NCI-H1436 (cell line): ENCODE results near the gene UCHL5.
"Not testable (repeated sequence)": the region's sequence is repeated elsewhere in the genome, so short reads cannot be mapped to it uniquely, and the experiment has no call there.

Experiments
- DNase-seq: peaks from one replicate; lab custom pipeline; 2025; lab: John Stamatoyannopoulos, UW

UCHL5 gene

GRCh38 chr1:193013005-193013404 lies 46.2 kb downstream of the UCHL5 start:
- no peak for DNase-seq

- DNase-seq: no peak
Measured at GRCh38 chr1:193011406-193011805, 47.8 kb downstream of the UCHL5 start.

DNA sequence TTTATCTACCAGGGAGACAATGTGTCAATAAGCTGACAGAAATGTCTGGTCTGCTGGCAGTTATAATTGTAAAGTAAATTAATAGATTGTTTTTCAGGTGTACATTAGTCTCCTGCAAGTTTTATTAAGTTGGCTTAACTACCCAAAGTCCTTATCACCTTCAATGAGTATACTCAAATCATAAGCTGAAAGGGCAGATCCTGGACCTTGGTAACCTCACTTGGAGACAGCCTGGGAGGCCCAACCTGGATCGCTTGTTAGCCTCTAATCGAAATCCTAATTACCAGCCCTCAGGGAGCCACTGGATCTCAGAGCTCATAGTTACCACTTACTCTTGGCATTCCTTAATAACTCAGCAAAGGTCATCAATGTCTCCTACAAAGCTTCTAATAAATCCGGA lies 49.7 kb downstream of the UCHL5 start:
- DNase-seq: no peak

DNA sequence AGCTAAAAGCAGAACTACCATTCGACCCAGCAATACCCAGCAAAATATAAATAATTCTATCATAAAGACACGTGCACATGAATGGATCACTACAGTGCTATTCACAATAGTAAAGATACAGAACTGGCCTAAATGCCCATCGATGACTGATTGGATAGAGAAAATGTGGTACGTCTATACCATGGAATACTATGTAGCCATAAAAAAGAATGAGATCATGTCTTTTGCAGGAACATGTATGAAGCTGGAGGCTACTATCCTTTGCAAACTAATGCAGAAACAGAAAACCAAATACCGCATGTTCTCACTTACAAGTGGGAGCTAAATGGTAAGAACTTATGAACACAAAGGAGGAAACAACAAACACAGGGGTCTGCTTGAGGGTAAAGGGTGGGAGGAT lies 53.4 kb downstream of the UCHL5 start:
- DNase-seq: no peak

GRCh38 chr1:192998536-192998935 lies 60.6 kb downstream of the UCHL5 start:
- no peak for DNase-seq

DNA sequence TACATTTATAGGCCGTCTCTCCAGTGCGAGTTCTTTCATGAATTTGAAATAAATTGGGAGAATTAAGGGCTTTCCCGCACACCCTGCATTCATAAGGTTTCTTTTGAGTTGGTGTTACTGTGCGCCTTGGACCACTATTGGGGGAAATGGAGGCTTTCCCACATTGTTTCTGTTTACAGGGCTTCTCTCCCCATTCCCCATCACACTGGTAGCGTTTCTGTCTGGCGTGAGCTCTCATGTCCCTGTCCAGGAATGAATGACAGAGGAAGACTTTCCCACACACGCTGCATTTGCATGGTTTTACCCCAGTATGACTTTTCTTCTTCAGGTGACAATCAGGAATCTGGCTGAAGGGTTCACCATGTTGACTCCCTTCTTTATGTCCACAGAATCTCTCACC lies 65.0 kb downstream of the UCHL5 start:
- DNase-seq: no peak

DNA sequence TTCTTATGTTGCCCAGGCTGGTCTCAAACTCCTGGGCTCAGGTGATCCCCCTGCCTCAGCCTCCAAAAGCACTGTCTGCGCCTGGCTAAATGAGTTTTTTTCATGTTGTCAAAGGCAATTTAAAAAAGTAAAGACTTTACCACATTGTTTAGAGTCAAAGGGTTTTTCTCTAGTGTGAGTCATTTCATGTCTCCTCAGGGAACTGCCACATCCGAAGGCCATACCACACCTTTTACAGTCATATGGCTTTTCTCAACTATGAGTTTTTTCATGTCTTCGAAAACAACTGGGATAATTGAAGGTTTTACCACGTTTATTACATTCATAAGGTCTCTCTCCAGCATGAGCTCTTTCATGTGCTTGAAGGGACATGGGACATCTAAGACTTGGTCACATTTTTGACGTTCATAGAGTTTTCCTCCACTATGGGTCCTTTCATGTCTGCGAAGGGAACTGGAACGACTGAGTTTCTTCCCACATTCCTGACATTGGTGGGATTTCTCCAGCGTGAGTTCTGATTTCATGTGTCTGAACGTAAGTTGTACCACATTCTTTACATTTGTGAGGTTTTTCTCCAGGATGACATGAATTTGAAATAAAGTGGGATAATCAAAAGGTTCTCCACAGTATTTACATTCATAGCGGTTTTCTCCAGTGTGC lies 65.6 kb downstream of the UCHL5 start:
- DNase-seq: no peak

DNA sequence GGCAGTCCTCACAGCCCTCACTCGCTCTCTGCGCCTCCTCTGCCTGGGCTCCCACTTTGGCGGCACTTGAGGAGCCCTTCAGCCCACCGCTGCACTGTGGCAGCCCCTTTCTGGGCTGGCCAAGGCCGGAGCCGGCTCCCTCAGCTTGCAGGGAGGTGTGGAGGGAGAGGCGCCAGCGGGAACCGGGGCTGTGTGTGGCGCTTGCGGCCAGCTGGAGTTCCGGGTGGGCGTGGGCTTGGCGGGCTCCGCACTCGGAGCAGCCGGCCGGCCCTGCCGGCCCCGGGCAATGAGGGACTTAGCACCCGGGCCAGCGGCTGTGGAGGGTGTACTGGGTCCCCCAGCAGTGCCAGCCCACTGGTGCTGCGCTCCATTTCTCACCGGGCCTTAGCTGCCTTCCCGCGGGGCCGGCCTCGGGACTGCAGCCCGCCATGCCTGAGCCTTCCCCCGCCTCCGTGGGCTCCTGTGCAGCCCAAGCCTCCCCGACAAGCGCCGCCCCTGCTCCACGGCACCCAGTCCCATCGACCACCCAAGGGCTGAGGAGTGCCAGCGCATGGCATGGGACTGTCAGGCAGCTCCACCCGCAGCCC lies 72.3 kb downstream of the UCHL5 start:
- DNase-seq: not testable (repeated sequence)

DNA sequence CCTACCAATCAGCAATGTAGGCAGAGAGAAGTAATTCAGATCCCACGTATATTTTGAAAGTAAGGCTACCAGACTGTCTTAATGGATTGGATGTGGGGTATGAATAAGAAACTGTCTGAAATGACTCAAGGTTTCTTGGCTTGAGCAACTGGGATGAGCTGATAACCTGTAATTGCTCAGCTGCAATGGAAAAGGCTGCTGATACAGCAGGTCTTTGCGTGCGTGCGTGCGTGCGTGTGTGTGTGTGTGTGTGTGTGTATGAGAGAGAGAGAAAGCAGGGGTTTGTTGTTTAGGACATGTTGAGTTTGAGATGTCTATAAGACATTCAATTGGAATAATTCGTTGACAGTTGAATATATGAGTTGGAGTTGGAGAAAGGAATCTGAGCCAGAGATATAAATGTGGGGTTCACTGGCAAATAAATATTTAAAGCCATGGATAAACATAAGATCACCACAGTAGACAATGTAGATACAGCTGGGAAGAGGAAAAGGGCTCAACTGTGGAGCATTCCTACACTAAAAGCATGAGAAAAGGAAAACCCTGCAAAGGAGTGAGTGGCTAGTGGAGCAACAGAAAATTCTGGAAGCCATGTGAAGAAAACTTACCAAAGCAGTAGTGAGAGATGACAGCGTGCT lies 72.9 kb downstream of the UCHL5 start:
- no peak for DNase-seq

- DNase-seq: no peak
Measured at GRCh38 chr1:192984080-192984479, 75.1 kb downstream of the UCHL5 start.

DNA sequence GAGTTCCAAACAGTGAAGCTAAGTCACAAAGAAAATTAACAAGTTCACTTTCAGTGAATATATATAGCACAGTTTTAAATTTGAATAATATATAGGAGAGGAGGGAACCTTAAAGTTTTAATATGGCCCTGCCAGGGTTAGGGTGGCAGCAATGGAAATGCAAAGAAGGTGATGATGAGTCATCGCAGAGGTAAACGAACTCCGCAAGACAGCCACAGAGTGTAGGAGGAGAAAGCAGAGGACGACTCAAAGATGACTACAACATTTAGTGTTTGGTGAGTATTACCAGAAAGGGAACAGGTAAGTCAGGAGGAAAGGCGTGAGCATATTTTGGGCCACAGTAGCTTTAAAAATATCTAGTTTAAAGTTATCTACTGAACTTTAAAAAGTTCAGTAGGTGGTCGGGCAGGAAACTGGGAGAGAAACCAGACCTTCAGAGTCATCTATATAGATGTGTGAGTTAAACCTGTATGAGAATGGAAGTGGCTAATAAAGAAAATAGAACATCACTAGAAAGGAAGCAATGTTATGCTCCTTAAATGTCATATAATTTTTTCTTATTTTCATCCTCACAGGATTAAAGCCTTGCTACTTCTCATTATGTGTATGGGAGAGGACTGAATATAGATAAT lies 75.7 kb downstream of the UCHL5 start:
- no peak for DNase-seq

DNA sequence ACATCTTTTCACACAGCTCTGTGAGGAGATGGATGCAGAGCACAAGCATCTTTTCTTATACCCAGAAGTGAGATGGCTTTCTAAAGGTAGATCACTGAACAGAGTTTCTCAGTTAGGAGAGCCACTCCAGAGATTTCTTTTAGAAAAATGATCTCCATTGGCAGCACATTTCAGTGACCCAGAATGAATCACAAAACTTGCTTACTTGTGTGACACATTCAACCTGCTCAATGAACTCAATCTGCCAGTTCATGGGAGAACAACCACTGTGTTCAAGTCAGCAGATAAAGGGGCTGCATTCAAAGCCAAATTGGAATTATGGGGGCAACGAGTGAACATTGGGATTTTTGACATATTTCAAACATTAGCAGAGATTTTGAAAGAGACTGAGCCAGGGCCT lies 78.3 kb downstream of the UCHL5 start:
- no peak for DNase-seq

DNA sequence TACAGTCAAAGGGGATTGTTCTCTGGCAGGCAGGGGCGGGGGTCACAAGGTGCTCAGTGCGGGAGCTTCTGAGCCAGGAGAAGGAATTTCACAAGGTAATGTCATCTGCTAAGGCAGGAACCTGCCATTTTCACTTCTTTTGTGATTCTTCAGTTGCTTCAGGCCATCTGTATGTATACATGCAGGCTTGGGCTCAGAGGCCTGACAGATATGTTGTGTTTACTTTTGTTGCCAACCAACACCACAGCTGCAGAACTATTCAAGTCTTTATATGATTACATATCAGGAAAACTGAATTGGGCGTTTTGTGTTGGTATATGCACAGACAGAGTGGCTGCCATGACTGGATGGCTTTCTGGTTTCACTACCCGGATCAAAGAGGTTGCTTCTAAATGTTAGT lies 78.8 kb downstream of the UCHL5 start:
- DNase-seq: not testable (repeated sequence)

- no peak for DNase-seq
Measured at GRCh38 chr1:192979542-192979941, 79.6 kb downstream of the UCHL5 start.

GRCh38 chr1:192978195-192978710 lies 80.9 kb downstream of the UCHL5 start:
- DNase-seq: no peak

GRCh38 chr1:192977089-192977706 lies 82.0 kb downstream of the UCHL5 start:
- peak; percentile 22 for DNase-seq

- no peak for DNase-seq
Measured at GRCh38 chr1:192976576-192976975, 82.6 kb downstream of the UCHL5 start.

DNA sequence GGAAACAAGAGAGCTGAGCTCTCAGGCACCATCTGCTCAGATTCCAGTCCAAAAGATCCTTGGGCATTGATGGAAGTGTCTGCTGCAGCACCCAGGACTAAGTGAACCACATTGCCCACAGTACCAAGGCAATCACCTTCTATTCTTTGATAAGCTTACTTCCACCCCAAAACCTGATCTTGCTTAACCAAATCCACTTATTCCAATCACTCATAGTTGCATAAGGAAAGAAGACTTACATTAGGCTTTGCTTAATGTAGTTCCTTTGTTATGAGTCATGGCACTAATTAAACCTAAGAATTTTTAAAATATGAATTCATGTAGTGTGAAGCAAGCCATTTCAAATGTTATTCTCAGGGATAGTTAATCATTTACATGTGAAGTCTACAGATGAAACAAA lies 84.5 kb downstream of the UCHL5 start:
- DNase-seq: no peak

GRCh38 chr1:192973988-192974387 lies 85.2 kb downstream of the UCHL5 start:
- DNase-seq: peak; percentile 19

- no peak for DNase-seq
Measured at GRCh38 chr1:192973202-192973601, 86.0 kb downstream of the UCHL5 start.

DNA sequence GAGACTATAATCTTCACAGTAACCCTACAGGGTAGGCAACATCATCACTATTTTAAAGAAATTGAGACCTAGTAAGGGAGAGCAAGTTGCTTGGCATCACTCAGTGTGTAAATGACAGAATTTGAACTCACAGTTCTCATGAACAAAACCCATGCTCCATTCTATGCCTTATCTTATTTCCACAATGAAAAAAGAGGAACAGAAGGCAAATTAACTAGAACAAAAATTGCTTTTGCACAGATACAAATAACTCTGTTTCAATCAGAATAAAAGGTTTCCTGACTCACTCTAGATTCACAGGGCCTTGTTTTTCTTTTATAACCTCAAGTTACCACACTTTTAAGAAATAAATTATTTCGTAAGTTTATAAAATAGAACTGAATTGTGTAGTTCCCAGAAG lies 90.1 kb downstream of the UCHL5 start:
- no peak for DNase-seq

- no peak for DNase-seq
Measured at GRCh38 chr1:192968323-192968722, 90.8 kb downstream of the UCHL5 start.

DNA sequence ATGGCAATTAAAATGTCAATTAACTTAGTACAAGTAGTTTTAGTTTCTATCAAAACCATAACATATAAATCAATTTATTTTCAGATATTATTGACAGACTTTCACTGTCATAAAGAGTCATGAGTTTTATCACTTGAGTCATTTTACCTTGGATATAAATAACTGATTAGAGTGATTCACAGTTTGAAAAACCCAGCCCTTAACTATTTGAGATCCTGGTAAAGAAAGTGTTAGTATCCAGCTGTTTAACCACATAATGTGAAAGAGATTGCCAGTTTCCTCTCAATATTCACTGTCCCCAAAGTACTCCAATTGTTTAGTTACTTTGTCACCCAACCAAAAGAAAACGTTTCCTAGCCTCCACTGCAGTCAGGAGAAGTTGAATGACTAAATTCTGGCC lies 91.3 kb downstream of the UCHL5 start:
- DNase-seq: no peak
